ENCODE results near the gene IL27RA. TPM values are rescaled to one million over a fixed set of nuclear protein-coding genes. Genes with fewer than 3 reads are reported as not detected.
A peak's percentile ranks its signal among the peaks of the same experiment; 100 is the strongest.

Gene IL27RA
- total and polyA plus RNA-seq, 2 donors from 2014 or later: 3.1 to 14.1 TPM

DNA sequence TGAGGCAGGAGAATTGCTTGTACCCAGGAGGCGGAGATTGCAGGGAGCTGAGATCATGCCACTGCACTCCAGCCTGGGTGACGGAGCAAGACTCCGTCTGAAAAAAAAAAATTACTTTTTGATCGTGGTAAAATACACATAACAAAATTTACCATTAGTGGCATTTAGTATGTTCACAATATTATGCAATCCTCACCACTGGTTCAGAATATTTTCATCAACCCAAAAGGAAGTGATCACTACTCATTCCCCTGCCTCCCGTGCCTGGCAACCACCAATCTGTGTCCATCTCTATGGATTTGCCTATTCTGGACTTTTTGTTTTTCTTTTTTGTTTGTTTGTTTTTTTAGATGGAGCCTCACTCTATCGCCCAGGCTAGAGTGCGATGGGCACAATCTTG lies 31.5 kb downstream of the IL27RA start:
- DNase-seq (no peak), FAIRE-seq (no peak)
- intact Hi-C loops (cut with DNase I): no loop called here
- TF ChIP-seq, protein P1, sequence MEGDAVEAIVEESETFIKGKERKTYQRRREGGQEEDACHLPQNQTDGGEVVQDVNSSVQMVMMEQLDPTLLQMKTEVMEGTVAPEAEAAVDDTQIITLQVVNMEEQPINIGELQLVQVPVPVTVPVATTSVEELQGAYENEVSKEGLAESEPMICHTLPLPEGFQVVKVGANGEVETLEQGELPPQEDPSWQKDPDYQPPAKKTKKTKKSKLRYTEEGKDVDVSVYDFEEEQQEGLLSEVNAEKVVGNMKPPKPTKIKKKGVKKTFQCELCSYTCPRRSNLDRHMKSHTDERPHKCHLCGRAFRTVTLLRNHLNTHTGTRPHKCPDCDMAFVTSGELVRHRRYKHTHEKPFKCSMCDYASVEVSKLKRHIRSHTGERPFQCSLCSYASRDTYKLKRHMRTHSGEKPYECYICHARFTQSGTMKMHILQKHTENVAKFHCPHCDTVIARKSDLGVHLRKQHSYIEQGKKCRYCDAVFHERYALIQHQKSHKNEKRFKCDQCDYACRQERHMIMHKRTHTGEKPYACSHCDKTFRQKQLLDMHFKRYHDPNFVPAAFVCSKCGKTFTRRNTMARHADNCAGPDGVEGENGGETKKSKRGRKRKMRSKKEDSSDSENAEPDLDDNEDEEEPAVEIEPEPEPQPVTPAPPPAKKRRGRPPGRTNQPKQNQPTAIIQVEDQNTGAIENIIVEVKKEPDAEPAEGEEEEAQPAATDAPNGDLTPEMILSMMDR (IDR thresholded peaks at IDR 0.05; ENCODE audit: borderline replicate concordance, extremely low read depth, insufficient read depth): no peak
- Histone ChIP-seq H3K36me3 (ENCODE audit: control insufficient read depth in 2 of 3, insufficient read depth in 3 of 3, low read length in 3 of 3) (no peaks in the 10 kb centered on the region), H3K9me3 (ENCODE audit: control insufficient read depth in 2 of 3, insufficient read depth in 1 of 3, low read length in 3 of 3) (no peaks in the 10 kb centered on the region), H3K9ac (ENCODE audit: low read length in 3 of 3) (no peak overlapping the region), H3K4me3 (ENCODE audit: low read length in 3 of 3) (no peak overlapping the region), H3K4me1 (ENCODE audit: control insufficient read depth in 2 of 3, insufficient read depth in 2 of 3, low read depth in 1 of 3, low read length in 3 of 3) (peaks cover 0 to 14% (median 7%) of the 10 kb centered on the region in 3 donors), H3K27ac (ENCODE audit: low read depth in 2 of 2, low read length in 2 of 2) (no peak overlapping the region), H3K27me3 (ENCODE audit: control insufficient read depth, insufficient read depth, low read length) (no peaks in the 10 kb centered on the region)

DNA sequence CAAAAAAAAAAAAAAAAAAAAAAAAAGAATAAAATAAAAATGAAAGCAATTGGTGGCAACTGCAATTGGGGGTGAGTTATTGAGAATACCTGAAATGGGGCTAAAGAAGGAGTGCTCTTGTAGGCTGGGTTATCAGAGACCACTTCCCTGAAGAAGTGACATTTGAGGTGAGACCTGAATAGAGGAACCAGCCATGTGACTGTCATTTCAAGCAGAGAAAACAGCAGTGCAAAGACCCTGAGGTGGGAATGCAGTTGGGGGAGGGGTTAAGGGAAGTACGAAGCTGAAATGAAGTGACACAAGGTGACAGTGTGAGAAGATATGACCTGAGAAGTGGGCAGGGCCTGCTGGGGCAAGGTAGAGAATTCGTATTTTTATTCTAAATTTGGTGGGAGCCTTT lies 34.6 kb downstream of the IL27RA start:
- H3K9ac ChIP-seq (ENCODE audit: low read length in 3 of 3): no peak overlapping the region
- FAIRE-seq: no peak

DNA sequence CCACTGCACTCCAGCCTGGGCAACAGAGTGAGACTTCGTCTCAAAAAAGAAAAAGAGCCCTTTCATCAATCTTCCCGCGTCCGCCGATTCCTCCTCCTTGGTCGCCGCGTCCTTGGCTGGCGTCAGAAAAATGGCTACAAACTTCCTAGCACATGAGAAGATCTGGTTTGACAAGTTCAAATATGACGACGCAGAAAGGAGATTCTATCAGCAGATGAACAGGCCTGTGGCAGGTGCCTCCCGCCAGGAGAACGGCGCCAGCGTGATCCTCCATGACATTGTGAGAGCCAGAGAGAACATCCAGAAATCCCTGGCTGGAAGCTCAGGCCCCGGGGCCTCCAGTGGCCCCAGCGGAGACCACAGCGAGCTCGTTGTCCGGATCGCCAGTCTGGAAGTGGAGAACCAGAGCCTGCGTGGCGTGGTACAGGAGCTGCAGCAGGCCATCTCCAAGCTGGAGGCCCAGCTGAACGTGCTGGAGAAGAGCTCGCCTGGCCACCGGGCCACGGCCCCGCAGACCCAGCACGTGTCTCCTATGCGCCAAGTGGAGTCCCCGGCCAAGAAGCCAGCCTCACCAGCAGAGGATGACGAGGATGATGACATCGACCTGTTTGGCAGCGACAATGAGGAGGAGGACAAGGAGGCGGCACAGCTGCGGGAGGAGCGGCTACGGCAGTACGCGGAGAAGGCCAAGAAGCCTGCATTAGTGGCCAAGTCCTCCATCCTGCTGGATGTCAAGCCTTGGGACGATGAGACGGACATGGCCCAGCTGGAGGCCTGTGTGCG lies 38.9 kb downstream of the IL27RA start:
- FAIRE-seq (no peak), DNase-seq (peak in 1 of 5 donors; percentile 56)
- no peak overlapping the region for H3K27ac ChIP-seq (ENCODE audit: low read depth in 2 of 2, low read length in 2 of 2)
- no peaks in the 10 kb centered on the region for H3K9me3 ChIP-seq (ENCODE audit: control insufficient read depth in 2 of 3, insufficient read depth in 1 of 3, low read length in 3 of 3)
- H3K9ac ChIP-seq (ENCODE audit: low read length in 3 of 3): no peak overlapping the region
- TF ChIP-seq, protein P1 (IDR thresholded peaks at IDR 0.05; ENCODE audit: borderline replicate concordance, extremely low read depth, insufficient read depth): no peak
- peaks cover 0 to 14% (median 2%) of the 10 kb centered on the region in 3 donors for H3K4me1 ChIP-seq (ENCODE audit: control insufficient read depth in 2 of 3, insufficient read depth in 2 of 3, low read depth in 1 of 3, low read length in 3 of 3)
- H3K4me3 ChIP-seq (ENCODE audit: low read length in 3 of 3): no peak overlapping the region
- H3K27me3 ChIP-seq (ENCODE audit: control insufficient read depth, insufficient read depth, low read length): no peaks in the 10 kb centered on the region
- H3K36me3 ChIP-seq (ENCODE audit: control insufficient read depth in 2 of 3, insufficient read depth in 3 of 3, low read length in 3 of 3): no peaks in the 10 kb centered on the region
- intact Hi-C loops (cut with DNase I): no loop called here

More for the DNA sequence above, 34.6 kb downstream of the IL27RA start:
- DNase-seq: no peak
- TF ChIP-seq, protein P1 (IDR thresholded peaks at IDR 0.05; ENCODE audit: borderline replicate concordance, extremely low read depth, insufficient read depth): no peak
- peaks cover 0 to 2% (median 0%) of the 10 kb centered on the region in 3 donors for H3K4me1 ChIP-seq (ENCODE audit: control insufficient read depth in 2 of 3, insufficient read depth in 2 of 3, low read depth in 1 of 3, low read length in 3 of 3)
- intact Hi-C loops (cut with DNase I): no loop called here
- no peaks in the 10 kb centered on the region for H3K9me3 ChIP-seq (ENCODE audit: control insufficient read depth in 2 of 3, insufficient read depth in 1 of 3, low read length in 3 of 3)
- no peaks in the 10 kb centered on the region for H3K27me3 ChIP-seq (ENCODE audit: control insufficient read depth, insufficient read depth, low read length)
- no peak overlapping the region for H3K27ac ChIP-seq (ENCODE audit: low read depth in 2 of 2, low read length in 2 of 2)
- no peaks in the 10 kb centered on the region for H3K36me3 ChIP-seq (ENCODE audit: control insufficient read depth in 2 of 3, insufficient read depth in 3 of 3, low read length in 3 of 3)
- H3K4me3 ChIP-seq (ENCODE audit: low read length in 3 of 3): no peak overlapping the region

Data from kidney (tissue), 14 donors.